HepG2 (cell line): ENCODE data around the gene GPR152.

Experiments used
- CTCF ChIP-seq: sonication (generic); formaldehyde crosslinking; IDR thresholded peaks from 2 replicates; pipeline ENCODE4 v1.5.0; 2020; ENCODE audit warnings: mild to moderate bottlenecking, missing genetic modification reagents, moderate library complexity
- EZH2 ChIP-seq: conservative IDR thresholded peaks from 2 replicates; pipeline ENCODE4 v1.6.1; 2012; ENCODE audit warnings: mild to moderate bottlenecking, low read depth, low read length, moderate library complexity
- GTF2F1 ChIP-seq: fragments of 150-350 bp; IDR thresholded peaks from 2 replicates; pipeline ENCODE4 v1.6.1; 2014; ENCODE audit warnings: low read length
- MBD4 ChIP-seq: IDR thresholded peaks from 2 replicates; pipeline ENCODE4 v1.6.1; 2012; ENCODE audit warnings: low read length, inconsistent platforms, borderline replicate concordance
- POLR2AphosphoS5 ChIP-seq: IDR thresholded peaks from 2 replicates; pipeline ENCODE4 v1.6.1; 2012; ENCODE audit warnings: low read depth, low read length
- PTBP1 ChIP-seq: fragments of 200-400 bp; formaldehyde crosslinking; IDR thresholded peaks from 2 replicates; pipeline ENCODE4 v1.6.1; 2018; ENCODE audit warnings: low read length, low read depth; ENCODE audit not compliant: poor library complexity, severe bottlenecking
- SALL2 ChIP-seq: sonication (generic); formaldehyde crosslinking; IDR thresholded peaks from 2 replicates; pipeline ENCODE4 v1.8.1; 2023; ENCODE audit warnings: mild to moderate bottlenecking, missing genetic modification reagents, inconsistent platforms
- SP1 ChIP-seq, 2 experiments: fragments of 450-650 bp in 1 of 2; sonication (generic) in 1 of 2; formaldehyde crosslinking in 1 of 2; IDR thresholded peaks; 2 replicates each; pipeline versions ENCODE4 v1.4.0 to v1.6.1; 2016 to 2020; ENCODE audit warnings: missing genetic modification reagents in 1 of 2
- TAF1 ChIP-seq: sonication (generic); formaldehyde crosslinking; IDR thresholded peaks from 2 replicates; pipeline ENCODE4 v1.4.0; 2020; ENCODE audit warnings: missing genetic modification reagents
- ZNF275 ChIP-seq: sonication (generic); formaldehyde crosslinking; IDR thresholded peaks from 2 replicates; pipeline ENCODE4 v1.8.0; 2022; ENCODE audit warnings: missing genetic modification reagents, mild to moderate bottlenecking, inconsistent platforms, borderline replicate concordance
- ZNF570 ChIP-seq: sonication (generic); formaldehyde crosslinking; IDR thresholded peaks from 2 replicates; pipeline ENCODE4 v1.4.0; 2020; ENCODE audit warnings: mild to moderate bottlenecking, missing genetic modification reagents, borderline replicate concordance
- TF ChIP-seq, protein P1 (sequence below), 2 experiments: IDR thresholded peaks; 2 replicates each; pipeline ENCODE4 v1.6.1; 2011 to 2012; ENCODE audit warnings: low read length in 2 of 2, borderline replicate concordance in 1 of 2, low read depth in 1 of 2, mild to moderate bottlenecking in 1 of 2, moderate library complexity in 1 of 2
- TF ChIP-seq, protein P2 (sequence below): sonication (generic); formaldehyde crosslinking; IDR thresholded peaks from 2 replicates; pipeline ENCODE4 v1.4.0; 2020; ENCODE audit warnings: missing genetic modification reagents, mild to moderate bottlenecking, borderline replicate concordance
- TF ChIP-seq, protein P3 (sequence below): sonication (generic); formaldehyde crosslinking; IDR thresholded peaks from 2 replicates; pipeline ENCODE4 v1.5.1; 2020; ENCODE audit warnings: mild to moderate bottlenecking, moderate library complexity, missing genetic modification reagents

DNA sequence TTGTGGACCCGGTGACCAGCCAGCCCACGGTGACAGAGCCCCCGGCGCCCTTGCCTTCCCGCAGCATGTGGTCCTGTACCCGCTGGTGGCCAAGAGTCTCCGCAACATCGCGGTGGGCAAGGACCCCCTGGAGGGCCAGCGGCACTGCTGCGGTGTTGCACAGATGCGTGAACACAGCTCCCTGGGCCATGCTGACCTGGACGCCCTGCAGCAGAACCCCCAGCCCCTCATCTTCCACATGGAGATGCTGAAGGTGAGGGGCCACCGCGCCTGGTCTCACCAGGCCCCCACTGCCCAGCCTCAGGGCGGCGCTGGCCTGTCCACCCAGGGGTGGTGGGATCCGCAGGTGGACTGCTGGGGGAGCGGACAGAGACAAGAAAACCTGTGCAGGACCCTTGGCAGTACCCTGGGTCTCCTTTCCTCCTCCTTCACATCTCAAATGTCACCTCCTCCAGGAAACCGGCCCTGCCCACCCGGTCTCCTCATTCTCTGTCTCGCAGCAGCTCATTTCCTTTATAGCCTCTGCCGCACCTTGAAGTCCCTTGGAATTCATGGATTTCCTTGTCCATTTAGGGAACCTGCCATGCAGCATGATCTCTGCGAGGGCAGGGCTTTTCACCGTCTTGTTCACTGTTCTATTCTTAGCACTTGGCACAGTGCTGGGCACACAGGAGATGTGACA is 36.8 kb upstream of the GPR152 start:
- TF ChIP-seq, protein P1, sequence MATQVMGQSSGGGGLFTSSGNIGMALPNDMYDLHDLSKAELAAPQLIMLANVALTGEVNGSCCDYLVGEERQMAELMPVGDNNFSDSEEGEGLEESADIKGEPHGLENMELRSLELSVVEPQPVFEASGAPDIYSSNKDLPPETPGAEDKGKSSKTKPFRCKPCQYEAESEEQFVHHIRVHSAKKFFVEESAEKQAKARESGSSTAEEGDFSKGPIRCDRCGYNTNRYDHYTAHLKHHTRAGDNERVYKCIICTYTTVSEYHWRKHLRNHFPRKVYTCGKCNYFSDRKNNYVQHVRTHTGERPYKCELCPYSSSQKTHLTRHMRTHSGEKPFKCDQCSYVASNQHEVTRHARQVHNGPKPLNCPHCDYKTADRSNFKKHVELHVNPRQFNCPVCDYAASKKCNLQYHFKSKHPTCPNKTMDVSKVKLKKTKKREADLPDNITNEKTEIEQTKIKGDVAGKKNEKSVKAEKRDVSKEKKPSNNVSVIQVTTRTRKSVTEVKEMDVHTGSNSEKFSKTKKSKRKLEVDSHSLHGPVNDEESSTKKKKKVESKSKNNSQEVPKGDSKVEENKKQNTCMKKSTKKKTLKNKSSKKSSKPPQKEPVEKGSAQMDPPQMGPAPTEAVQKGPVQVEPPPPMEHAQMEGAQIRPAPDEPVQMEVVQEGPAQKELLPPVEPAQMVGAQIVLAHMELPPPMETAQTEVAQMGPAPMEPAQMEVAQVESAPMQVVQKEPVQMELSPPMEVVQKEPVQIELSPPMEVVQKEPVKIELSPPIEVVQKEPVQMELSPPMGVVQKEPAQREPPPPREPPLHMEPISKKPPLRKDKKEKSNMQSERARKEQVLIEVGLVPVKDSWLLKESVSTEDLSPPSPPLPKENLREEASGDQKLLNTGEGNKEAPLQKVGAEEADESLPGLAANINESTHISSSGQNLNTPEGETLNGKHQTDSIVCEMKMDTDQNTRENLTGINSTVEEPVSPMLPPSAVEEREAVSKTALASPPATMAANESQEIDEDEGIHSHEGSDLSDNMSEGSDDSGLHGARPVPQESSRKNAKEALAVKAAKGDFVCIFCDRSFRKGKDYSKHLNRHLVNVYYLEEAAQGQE (IDR thresholded peaks at IDR 0.05; ENCODE audit: borderline replicate concordance in 1 of 2, low read depth in 1 of 2, low read length in 2 of 2) = no peak
- TF ChIP-seq CTCF (CRISPR knock-in tag) (no peak), PTBP1 (no peak), ZNF570 (CRISPR knock-in tag) (no peak), EZH2 (no peak), MBD4 (no peak), SALL2 (CRISPR knock-in tag) (no peak), ZNF275 (CRISPR knock-in tag) (no peak), TAF1 (no peak), GTF2F1 (no peak), SP1 (IDR thresholded peaks at IDR 0.05) (no peak), SP1 (CRISPR knock-in tag; IDR thresholded peaks at IDR 0.05) (no peak), POLR2AphosphoS5 (no peak)
- TF ChIP-seq, protein P2, sequence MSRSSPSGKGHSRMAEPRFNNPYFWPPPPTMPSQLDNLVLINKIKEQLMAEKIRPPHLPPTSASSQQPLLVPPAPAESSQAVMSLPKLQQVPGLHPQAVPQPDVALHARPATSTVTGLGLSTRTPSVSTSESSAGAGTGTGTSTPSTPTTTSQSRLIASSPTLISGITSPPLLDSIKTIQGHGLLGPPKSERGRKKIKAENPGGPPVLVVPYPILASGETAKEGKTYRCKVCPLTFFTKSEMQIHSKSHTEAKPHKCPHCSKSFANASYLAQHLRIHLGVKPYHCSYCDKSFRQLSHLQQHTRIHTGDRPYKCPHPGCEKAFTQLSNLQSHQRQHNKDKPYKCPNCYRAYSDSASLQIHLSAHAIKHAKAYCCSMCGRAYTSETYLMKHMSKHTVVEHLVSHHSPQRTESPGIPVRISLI (CRISPR knock-in tag) = no peak
- TF ChIP-seq, protein P3, sequence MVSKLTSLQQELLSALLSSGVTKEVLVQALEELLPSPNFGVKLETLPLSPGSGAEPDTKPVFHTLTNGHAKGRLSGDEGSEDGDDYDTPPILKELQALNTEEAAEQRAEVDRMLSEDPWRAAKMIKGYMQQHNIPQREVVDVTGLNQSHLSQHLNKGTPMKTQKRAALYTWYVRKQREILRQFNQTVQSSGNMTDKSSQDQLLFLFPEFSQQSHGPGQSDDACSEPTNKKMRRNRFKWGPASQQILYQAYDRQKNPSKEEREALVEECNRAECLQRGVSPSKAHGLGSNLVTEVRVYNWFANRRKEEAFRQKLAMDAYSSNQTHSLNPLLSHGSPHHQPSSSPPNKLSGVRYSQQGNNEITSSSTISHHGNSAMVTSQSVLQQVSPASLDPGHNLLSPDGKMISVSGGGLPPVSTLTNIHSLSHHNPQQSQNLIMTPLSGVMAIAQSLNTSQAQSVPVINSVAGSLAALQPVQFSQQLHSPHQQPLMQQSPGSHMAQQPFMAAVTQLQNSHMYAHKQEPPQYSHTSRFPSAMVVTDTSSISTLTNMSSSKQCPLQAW (CRISPR knock-in tag) = no peak
